Keratinocyte (primary cell): ENCODE measurements around the gene CMIP. TPM values are rescaled to one million over a fixed set of nuclear protein-coding genes. Genes with fewer than 3 reads are reported as not detected.

Experiments
- DNase-seq: peaks from one replicate; pipeline ENCODE4 v3.0.0-alpha.2; 2011; ENCODE audit warnings: low read depth, missing footprints, low spot score
- FAIRE-seq: peaks from 2 replicates; lab custom pipeline; 2011; peaks lifted over from hg19 to GRCh38; lab: Jason Lieb, UNC
- H2AFZ ChIP-seq: 2 replicates; pipeline ENCODE4 v1.6.0; 2012; ENCODE audit warnings: low read length, control low read depth, inconsistent platforms; ENCODE audit not compliant: control insufficient read depth
- H3K27ac ChIP-seq: 2 replicates; pipeline ENCODE4 v1.5.1; 2011; ENCODE audit warnings: low read length; ENCODE audit not compliant: control insufficient read depth, insufficient read depth
- H3K27me3 ChIP-seq: 3 replicates; pipeline ENCODE4 v1.6.0; 2011; ENCODE audit warnings: low read length; ENCODE audit not compliant: control insufficient read depth, insufficient read depth; ENCODE audit errors: extremely low read depth
- H3K36me3 ChIP-seq, 2 experiments: 2 replicates in 1 of 2; 3 replicates in 1 of 2; pipeline ENCODE4 v1.5.1; 2011; ENCODE audit warnings: low read length in 2 of 2, mild to moderate bottlenecking in 1 of 2; ENCODE audit not compliant: control insufficient read depth in 2 of 2, insufficient read depth in 2 of 2; ENCODE audit errors: extremely low read depth in 1 of 2
- H3K4me1 ChIP-seq: 3 replicates; pipeline ENCODE4 v1.5.1; 2011; ENCODE audit warnings: low read length; ENCODE audit not compliant: control insufficient read depth, insufficient read depth; ENCODE audit errors: extremely low read depth
- H3K4me2 ChIP-seq: 3 replicates; pipeline ENCODE4 v1.6.0; 2011; ENCODE audit warnings: low read depth, low read length; ENCODE audit not compliant: control insufficient read depth, insufficient read depth; ENCODE audit errors: extremely low read depth
- H3K4me3 ChIP-seq, 3 experiments: fragments of 200-600 bp in 1 of 3; sonication (generic) in 1 of 3; 2 replicates in 2 of 3; 3 replicates in 1 of 3; pipeline ENCODE4 v1.5.1; 2011 to 2016; ENCODE audit warnings: low read length in 3 of 3, mild to moderate bottlenecking in 3 of 3, control low read depth in 2 of 3, inconsistent platforms in 1 of 3, low read depth in 1 of 3, mixed read lengths in 1 of 3, mixed run types in 1 of 3, moderate library complexity in 1 of 3; ENCODE audit not compliant: control insufficient read depth in 2 of 3, insufficient read depth in 2 of 3; ENCODE audit errors: extremely low read depth in 1 of 3
- H3K79me2 ChIP-seq: 2 replicates; pipeline ENCODE4 v1.6.0; 2012; ENCODE audit warnings: low read length; ENCODE audit not compliant: control insufficient read depth, insufficient read depth
- H3K9ac ChIP-seq: 3 replicates; pipeline ENCODE4 v1.6.0; 2011; ENCODE audit warnings: low read length; ENCODE audit not compliant: control insufficient read depth, insufficient read depth; ENCODE audit errors: extremely low read depth
- H3K9me1 ChIP-seq: 3 replicates; pipeline ENCODE4 v1.6.0; 2011; ENCODE audit warnings: low read length; ENCODE audit not compliant: control insufficient read depth, insufficient read depth; ENCODE audit errors: extremely low read depth
- H3K9me3 ChIP-seq: 2 replicates; pipeline ENCODE4 v1.5.1; 2012; ENCODE audit warnings: low read depth, low read length; ENCODE audit not compliant: control insufficient read depth
- H4K20me1 ChIP-seq: 3 replicates; pipeline ENCODE4 v1.6.0; 2011; ENCODE audit warnings: low read length; ENCODE audit not compliant: control insufficient read depth, insufficient read depth; ENCODE audit errors: extremely low read depth
- CTCF ChIP-seq, 3 experiments: IDR thresholded peaks in 1 of 3; conservative IDR thresholded peaks in 1 of 3; optimal IDR thresholded peaks in 1 of 3; 2 replicates in 2 of 3; 3 replicates in 1 of 3; pipeline versions ENCODE3 to v1.5.1; 2011; ENCODE audit warnings: low read length in 3 of 3, mild to moderate bottlenecking in 3 of 3, moderate library complexity in 2 of 3, control low read depth in 1 of 3, inconsistent platforms in 1 of 3; ENCODE audit not compliant: insufficient read depth in 2 of 3; ENCODE audit errors: extremely low read depth in 1 of 3
- EZH2 ChIP-seq: IDR thresholded peaks from one replicate; pipeline ENCODE4 v1.6.1; 2012; ENCODE audit warnings: inconsistent platforms, mild to moderate bottlenecking, low read length, moderate library complexity
- dilution Hi-C: fragments of 300-500 bp; cut with MboI; formaldehyde crosslinking; loops from one replicate; pipeline ENCODE4 v1.7.0; 2020; ENCODE audit warnings: low sequenced_read_pairs; ENCODE audit not compliant: extremely low pct_ligation_motif_present
- polyA plus RNA-seq, 5 experiments: library from polyadenylated mRNA; depleted of rRNA in 3 of 5; stranded (reverse) in 3 of 5; stranded (forward) in 1 of 5; unstranded in 1 of 5; fragments of >200 nt; gene quantifications; 1 replicate in 1 of 5; 2 replicates in 3 of 5; 3 replicates in 1 of 5; pipeline versions ENCODE4 v1.2.1 to v1.2.3, GENCODE V29; 2011 to 2012; ENCODE audit warnings: missing spikeins in 2 of 5, low read depth in 1 of 5, low replicate concordance in 1 of 5

The CMIP gene
- polyA plus RNA-seq, 1 donor (not counting 4 experiments of a cell fraction or from before 2014, with no cell fraction given), result 5.0 TPM

- no peak for DNase-seq
- peak overlapping the region; percentile 29 for H3K9ac ChIP-seq
Measured at GRCh38 chr16:81550432-81550808, 105.8 kb downstream of the CMIP start.

GRCh38 chr16:81551151-81551808 is 106.7 kb downstream of the CMIP start:
- H2AFZ ChIP-seq, result no peak overlapping the region
- peak overlapping the region; percentile 61 for H3K27ac ChIP-seq
- FAIRE-seq (peak; percentile 51), DNase-seq (no peak)
- H4K20me1 ChIP-seq, result peaks cover 3% of the 10 kb centered on the region
- TF ChIP-seq EZH2 (no peak), CTCF (optimal IDR thresholded peaks at IDR 0.05 in 1 of 3, IDR thresholded peaks at IDR 0.05 in 1 of 3, conservative IDR thresholded peaks at IDR 0.05 in 1 of 3; ENCODE audit: extremely low read depth in 1 of 3, insufficient read depth in 2 of 3, low read length in 3 of 3) (peak in 1 of 3 experiments; percentile 35)
- no peaks in the 10 kb centered on the region for H3K9me3 ChIP-seq
- no peak overlapping the region for H3K4me3 ChIP-seq
- peaks cover 8% of the 10 kb centered on the region for H3K9me1 ChIP-seq
- peak overlapping the region; percentile 29 for H3K9ac ChIP-seq
- H3K4me2 ChIP-seq, result peak overlapping the region; percentile 33
- dilution Hi-C loops, result no loop called here
- H3K36me3 ChIP-seq, result peaks cover 5 to 7% of the 10 kb centered on the region in 2 experiments
- peaks cover 48% of the 10 kb centered on the region for H3K4me1 ChIP-seq
- peaks cover 99% of the 10 kb centered on the region for H3K79me2 ChIP-seq
- no peaks in the 10 kb centered on the region for H3K27me3 ChIP-seq

More at GRCh38 chr16:81550432-81550808, 105.8 kb downstream of the CMIP start:
- Histone ChIP-seq H3K36me3 (peaks cover 1 to 6% of the 10 kb centered on the region in 2 experiments), H3K4me3 (no peak overlapping the region), H3K4me2 (peak overlapping the region; percentile 44), H2AFZ (no peak overlapping the region), H4K20me1 (peaks cover 5% of the 10 kb centered on the region), H3K27me3 (no peaks in the 10 kb centered on the region), H3K79me2 (peaks cover 99% of the 10 kb centered on the region), H3K9me3 (no peaks in the 10 kb centered on the region), H3K4me1 (peaks cover 54% of the 10 kb centered on the region), H3K27ac (peak overlapping the region; percentile 61), H3K9me1 (peaks cover 11% of the 10 kb centered on the region)
- TF ChIP-seq CTCF (optimal IDR thresholded peaks at IDR 0.05 in 1 of 3, IDR thresholded peaks at IDR 0.05 in 1 of 3, conservative IDR thresholded peaks at IDR 0.05 in 1 of 3; ENCODE audit: extremely low read depth in 1 of 3, insufficient read depth in 2 of 3, low read length in 3 of 3) (no peak), EZH2 (no peak)
- peak; percentile 17 for FAIRE-seq
- dilution Hi-C loops, result no loop called here
